HG02870 (cell line): ENCODE measurements around the gene LSP1.

ENCODE experiments used
- ATAC-seq: cut with Tn5 transposase; IDR thresholded peaks from one replicate; pipeline ENCODE4 v1.9.1; 2021; ENCODE audit warnings: mild to moderate bottlenecking, moderate library complexity; ENCODE audit not compliant: unreplicated experiment

LSP1 gene

DNA sequence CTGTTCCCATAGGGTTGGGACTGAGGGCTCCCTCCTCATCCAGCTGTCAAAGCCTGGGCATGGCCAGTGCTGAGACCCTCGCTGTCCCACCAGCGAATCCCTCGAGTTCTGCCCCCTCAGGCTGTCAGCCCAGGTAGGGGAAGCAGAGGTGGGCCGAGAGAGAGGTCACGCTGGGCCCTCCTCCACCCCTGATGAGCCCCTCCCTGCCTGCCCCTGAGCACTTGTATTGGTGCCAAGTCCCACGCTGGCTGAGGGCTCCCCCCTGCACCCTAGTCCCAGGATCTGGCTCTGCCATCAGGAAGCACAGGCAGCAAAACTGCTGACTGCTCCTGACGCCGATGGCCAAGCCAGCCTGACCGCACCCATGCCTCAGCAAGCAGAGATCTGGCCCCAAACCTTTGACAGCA, 35.5 kb downstream of the LSP1 start:
- no peak for ATAC-seq

DNA sequence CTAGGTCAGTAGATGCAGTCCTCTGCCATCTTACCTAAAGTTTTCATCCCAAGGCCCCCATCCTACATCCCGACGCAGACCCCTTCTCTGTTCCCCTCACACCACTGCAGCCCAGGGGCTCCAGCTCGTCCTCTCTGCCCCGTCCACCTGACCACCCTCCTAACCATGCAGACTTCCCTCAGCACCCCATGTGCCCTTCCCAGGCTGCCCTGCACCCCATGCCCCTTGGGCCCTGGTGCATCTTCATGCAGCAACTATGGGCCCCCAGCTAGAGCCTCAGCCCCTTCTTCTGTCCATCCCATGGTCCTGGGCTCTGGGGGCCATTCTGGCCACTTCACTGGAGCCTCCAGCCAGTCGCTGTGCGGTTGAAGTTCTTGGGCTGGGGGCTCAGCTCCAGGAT, 35.9 kb downstream of the LSP1 start:
- no peak for ATAC-seq

DNA sequence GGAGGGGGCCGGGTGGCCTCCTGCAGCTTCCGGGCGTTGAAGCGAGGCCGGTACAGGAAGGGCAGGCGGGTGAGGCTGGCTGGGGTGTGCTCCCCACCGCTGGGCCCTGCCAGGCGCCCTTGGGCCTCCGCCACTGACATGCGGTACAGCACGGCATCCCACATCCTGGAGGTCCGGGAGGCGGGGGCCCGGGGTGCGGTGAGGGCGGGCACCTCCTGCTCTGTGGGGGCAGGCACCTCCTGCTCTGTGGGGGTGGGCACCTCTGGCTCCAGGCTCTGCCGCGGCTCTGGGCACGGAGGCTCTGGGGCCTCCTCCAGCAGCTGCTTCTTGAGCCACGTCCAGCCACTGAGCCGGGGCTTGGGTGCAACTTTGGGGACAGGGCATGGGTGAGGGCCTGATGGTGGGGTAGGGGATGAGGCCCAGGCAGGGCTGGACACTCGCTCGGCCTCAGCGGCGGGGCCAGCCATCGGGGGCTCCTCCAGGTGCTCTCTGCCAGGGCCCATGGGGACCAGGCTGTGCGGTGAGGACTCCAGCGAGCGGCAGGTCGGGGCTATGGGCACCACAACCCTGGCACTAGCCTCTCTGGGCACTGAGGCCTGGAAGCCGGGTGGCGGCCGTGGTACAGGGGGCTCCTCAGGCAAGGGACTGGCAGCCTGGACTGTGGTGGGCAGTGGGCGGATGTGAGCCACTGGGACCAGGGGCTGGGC, 36.5 kb downstream of the LSP1 start:
- no peak for ATAC-seq

DNA sequence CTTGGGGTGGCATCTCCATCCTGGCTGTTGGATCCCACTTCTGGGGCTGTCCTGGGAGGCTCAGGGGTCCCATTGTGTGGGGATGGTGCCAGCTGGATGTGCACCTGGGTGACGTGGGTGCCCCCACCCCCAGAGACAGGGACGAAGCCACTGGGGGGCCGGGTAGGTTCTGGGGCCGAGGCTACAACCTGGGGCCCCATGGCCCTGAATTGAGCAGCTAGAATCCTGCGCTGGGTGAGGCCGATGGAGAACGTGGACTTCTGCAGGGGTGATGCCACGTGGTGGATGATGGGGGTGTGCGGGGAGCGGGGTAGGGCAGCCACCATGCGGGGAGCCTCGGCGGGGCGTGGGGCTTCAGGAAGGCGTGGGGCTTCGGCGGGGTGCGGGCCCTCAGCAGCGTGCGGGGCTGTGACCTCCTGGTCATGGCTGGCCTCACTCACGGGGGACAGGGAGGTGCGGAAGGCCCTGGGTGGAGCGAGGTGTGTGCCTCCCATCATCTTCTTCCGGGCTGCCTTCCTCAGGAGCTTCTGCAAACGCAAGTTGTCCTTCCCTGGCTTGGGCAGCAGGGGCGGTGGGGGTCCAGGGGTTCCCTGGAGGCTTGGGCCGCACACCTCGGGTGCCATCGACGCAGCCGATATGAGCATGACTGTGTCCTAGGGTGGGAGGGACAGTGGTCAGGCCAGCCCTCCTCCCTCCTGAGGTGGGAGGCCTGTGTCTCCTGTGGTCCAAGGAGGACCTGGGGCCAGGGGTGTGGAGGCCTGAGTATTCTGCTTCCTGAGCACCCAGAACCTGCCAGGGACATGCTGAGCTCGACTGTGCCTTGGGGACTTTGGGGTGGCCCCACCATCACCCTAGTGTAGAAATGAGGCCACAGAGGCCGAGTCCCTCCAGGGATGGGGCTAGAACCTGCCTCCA, 37.3 kb downstream of the LSP1 start:
- ATAC-seq, result no peak

DNA sequence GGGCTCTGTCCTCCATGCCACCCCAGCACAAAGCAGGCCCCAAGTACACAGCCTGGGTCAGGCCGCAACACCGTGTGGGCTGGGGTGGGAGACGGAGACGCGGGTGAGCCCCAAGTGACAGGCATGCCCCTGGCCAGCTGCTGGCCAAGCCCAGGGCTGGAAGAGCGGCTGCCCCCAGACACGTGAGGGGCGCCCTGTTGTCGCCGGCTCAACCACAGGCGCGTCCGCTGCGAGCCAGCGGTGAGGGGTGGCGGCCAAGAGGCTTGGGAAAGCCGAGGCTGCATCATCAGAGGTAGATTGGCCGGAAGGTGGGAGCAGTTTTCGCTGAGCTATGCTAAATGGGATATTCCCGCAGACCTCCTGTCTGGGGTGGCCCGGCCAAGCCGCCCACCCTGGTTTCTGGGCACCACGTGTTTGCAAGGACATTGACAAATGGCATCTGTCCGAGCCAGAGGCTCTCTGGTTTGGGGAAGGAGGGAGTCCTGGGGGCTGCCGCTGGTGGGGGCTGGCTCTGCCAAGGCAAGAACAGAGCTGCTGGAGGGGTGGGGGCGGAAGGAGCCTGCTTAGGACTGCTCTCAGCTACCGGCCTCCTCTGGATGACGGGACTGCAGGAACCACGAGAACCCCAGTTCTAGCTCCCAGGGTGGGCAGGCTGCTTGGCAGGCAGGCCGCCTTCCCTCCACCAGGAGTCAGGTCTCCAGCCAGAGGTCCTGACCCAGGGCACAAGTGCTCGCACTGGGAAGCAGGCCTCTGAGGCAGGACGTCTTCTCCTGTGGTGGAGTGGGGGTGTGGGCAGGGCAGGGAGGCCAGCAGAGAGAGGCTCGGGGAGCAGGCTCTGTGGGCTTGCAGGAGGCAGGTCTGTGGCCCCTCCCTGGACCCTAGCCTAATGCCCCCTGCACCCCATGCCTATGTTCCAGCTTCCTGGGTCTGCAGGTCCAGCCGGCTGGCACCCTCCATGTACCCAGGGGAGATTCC, 38.3 kb downstream of the LSP1 start:
- no peak for ATAC-seq

DNA sequence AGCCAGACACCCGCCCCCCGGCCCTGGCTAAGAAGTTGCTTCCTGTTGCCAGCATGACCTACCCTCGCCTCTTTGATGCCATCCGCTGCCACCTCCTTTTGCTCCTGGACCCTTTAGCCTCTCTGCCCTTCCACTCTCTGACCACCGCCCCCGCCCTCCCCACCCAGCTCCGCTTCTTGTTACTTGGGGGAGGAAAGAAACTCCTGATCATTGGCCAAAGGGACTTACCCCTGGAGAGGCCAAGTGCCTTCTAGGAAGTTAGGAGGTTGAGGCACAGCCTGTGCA, 38.9 kb downstream of the LSP1 start, which contains the start of gene PRR33:
PRR33 (minus strand) TSS at position 65 of the 285 bp plus-strand sequence. CDS start 1,311 bp downstream, outside the sequence.
- ATAC-seq, result no peak

DNA sequence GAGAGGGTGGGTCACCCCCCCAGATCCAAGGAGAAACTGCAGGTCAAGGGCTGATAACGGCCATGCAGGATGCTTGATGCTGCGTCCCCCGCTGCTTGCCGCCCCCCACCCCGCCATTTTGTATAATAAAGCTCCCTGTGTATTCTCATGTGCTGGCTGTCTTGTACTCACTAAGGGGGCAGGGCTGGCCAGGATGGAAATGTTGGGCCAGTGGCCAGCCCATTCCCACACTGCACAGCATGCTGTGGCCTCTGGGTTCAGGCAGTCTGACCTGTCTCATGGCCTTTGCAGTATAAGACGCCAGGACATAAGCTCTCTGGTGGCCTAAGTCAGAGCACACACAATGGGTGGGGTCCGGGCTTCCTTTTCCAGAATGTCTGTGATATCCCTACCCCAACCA, 39.2 kb downstream of the LSP1 start:
- no peak for ATAC-seq

DNA sequence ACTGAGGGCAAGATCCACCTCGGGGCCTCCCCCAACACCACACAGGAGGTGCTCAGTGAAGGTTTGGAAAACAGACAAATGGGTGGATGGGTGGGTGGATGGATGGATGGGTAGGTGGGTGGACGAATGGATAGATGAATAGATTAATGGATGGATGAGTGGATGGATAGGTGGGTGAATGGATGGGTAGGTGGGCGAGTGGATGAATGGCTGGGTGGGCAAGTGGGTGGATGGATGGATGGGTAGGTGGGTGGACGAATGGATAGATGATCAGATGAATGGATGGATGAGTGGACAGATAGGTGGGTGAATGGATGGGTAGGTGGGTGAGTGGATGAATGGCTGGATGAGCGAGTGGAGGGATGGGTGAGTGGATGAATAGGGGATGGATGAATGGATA, 39.7 kb downstream of the LSP1 start:
- no peak for ATAC-seq

DNA sequence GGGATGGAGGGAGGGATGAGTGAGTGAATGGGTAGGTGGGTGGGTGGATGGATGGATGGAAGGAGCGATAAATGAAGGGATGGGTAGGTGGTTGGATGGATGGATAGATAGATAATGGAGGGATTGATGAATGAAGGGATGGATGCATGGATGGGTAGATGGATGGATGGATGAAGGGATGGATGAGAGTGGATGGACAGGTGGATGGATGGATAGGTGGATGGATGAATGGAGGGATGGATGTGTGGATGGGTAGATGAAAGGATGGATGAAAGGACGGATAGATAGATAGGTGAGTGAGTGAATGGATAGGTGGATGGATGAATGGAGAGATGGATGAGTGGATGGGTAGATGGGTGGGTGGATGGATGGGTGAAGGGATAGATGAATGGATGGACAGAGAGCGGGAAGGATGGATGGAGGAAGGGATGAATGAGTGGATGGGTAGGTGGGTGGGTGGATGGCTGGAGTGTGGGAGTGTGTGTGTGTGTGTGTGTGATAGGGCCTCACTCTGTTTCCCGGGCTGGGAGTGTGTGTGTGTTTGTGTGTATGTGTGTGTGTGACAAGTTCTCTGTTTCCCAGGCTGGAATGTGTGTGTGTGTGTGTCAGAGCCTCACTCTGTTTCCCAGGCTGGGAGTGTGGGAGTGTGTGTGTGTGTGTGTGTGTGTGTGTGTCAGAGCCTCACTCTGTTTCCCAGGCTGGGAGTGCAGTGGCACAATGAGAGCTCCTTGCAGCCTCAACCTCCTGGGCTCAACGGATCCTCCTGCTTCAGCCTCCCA, 40.9 kb downstream of the LSP1 start:
- no peak for ATAC-seq

DNA sequence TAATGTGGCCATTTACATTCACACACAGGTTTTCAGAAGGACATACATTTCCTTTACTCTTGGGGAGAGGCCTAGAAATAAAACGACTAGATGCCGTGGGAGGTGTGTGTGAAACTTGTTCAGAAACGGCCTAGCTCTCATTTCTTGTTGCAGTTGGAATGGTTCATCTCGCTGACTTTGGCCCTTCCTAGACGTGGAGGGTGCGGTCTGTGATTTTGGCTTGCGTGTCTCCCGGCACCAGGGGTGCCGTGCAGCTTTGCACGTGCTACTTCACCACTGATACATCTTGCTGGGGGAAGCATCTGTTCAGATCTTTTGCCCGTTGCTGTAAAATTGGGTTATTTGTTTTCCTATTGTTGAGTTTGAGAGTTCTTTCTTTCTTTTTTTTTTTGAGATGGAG, 41.9 kb downstream of the LSP1 start:
- ATAC-seq, result no peak

DNA sequence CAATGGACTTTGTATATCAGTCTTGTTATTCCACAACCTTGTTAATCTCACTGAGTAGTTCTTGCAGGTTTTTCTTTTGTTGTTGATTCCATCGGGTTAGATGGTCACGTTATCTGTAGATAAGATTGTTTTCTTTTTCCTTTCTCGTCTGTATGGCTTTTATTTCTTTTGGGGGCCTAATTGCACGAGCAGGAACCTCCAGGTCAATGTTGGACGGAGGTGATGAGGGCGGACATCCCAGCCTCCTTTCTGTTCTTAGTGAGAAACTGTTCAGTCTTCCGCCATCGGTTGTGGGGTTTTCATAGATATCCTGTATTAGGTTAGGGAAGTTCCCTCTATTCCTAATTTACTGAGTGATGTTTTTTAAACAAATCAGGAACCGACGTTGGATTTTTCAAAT, 43.6 kb downstream of the LSP1 start:
- no peak for ATAC-seq

DNA sequence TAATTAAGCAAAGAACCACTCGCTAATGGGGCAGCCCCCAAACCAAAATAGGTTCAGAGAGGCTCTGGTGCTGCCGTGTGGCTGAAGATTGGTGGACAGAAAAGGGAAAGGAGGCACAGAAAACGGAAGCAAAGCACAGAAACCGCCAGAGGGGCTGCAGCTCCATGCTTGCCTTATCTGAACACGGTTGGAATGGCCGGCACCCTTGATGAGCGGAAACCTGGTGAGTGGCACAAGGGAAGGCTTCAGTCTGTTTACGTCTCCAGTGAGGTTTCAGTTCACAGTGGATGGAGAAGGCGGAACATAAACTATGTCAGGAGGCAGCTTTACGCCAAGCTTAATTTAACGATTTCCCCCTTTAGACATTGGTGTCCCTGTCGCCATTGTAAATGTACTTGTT, 44.0 kb downstream of the LSP1 start:
- no peak for ATAC-seq

DNA sequence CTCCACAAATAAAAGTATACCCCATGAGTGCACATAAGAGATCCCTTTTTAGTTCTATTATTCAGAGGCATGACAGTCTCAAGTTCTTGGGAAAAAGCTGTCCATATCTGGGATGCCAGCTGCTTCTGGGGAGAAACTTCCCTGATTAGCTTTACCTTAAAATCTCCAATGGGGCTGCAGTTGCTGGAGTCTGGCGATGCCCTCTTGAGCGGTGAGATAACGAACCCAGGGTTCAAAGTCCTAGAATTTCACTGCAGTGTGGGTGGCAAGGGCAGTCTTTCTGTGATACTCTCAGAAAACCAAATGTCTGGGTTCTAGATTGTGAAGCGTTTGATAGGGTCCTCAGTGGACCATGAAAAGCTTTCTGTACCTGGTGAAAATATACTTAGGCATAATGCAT, 46.2 kb downstream of the LSP1 start:
- no peak for ATAC-seq

DNA sequence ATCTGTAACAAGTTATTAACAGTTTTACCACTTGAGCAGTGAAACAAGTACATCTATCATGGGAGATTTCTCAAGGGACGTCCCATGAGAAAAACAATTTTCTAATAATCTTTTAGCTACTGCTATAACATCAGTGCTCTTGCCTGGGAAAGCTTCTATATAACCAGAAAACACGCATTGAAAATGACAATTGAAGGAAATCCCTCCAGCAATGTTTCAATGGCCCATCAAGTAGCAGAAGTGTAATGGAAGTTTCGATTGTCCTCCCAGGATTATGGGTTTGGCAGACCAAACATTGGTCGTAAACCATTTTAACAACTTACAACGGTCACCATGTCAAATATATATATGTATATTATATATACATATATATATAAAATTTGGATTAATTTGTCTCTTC, 46.8 kb downstream of the LSP1 start:
- ATAC-seq, result no peak

DNA sequence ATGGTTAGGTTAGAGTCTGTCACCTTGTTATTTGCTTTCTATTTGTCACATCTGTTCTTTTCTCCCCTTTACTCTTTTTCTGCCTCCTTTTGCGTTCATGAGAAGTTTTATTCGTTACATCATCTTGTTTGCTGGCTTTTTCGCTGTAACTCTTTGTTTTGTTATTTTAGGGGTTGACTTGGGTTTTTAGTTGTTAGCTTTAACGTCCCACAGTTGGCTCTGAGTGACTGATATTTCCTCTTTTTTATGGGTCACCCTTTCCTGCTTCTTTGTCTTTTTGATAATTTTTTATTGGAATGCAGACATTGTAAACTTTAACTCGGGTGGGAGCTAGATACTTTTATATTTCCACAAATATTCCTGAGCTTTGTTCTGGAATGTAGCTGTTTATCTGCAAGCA, 53.3 kb downstream of the LSP1 start:
- no peak for ATAC-seq

DNA sequence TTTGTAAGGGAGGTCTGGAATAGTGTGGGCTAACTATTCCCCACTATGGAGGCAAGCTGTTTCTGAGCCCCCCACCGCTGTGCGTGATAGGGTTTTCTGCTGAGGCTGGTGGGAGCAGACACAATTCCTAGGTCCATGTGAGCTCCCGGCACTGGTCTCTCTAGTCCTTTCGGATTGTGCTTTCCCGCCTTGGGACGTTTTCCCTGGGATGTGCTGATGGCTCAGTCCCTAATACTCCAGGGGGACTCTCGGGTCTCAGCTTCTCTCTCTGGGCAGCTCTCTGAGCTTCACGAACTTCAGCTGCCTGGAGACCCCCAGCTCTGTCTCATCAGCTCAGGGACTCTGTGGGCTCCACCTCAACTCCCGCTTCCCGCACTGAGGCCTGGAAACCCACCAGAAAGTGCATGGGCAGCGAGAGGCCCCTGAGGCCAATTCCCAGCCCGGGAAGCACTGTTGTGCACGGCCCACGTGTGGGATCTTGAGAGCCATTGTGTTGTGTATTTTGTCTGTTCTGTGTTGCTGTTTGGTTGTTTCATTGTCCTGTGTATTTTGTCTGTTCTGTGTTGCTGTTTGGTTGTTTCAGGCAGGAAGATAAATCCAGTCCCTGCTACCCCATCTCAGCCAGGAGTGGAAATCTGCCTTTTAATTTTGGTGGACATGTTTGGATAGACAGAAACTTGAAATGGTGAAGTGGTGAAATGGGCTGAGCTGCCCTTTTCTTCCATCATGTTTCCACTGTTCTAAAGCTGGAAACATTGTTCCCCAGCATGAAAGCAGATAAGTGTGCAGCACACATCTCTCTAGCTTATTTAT, 53.9 kb downstream of the LSP1 start:
- no peak for ATAC-seq

DNA sequence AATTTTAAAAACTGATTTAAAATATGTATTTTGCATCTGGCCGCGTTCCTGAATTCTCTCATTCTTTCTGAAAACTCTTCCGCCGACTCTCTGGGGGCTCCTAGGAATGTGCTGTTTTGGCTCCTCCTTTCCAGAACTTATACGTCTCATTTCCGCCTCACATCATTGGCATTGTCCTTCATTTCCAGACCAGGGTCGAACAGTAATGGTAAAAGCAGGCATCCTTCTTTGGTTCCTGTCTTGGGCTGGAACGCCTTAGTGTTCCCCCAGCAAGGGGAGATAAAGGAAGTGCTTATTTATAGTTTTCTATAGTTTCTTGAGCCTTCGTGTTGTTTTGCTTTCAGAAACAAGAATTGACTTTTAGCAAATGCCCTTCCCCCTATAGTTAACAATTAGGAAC, 55.7 kb downstream of the LSP1 start:
- ATAC-seq, result no peak

DNA sequence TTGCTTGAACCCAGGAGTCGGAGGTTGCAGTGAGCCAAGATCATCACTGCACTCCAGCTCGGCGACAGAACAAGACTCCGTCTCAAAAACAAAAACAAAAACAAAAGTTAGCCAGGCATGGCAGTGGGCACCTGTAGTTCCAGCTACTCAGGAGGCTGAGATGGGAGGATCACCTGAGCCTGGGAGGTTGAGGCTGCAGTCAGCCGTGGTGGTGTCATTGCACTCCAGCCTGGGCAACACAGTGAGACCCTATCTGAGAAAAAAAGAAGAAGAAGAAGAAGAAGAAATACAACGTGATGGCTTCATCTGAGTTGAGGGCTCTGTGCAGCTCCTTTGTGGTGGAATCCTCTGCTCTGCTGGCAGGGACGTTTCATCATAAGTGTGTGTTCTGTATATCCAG, 56.6 kb downstream of the LSP1 start:
- no peak for ATAC-seq

DNA sequence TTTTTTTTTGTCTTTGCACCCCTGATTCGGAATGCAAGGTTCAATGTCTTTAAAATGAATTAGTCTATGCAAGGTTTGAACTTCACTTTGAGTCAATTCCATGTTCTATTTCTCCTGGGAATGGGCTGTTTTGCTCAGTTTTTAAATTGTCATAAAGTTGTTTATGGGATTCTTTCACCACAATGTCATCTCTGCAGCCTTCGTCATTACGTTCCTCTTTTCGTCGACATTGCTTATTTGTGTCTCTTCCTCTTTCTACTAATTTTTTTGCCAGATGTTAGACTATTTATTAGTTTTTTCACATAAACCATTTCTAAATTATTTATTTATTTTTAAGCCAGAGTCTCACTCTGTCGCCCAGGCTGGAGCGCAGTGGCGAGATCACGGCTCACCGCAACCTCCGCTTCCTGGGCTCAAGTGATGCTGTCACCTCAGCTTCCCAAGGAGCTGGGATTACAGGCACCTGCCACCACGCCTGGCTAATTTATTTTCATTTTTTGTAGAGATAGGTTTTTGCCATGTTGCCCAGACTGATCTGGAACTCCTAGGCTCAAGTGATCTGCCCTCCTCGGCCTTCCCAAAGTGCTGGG, 59.5 kb downstream of the LSP1 start:
- no peak for ATAC-seq
